HG03095 (cell line): ENCODE data around the gene EPHA3.

ENCODE experiments used
- ATAC-seq: cut with Tn5 transposase; IDR thresholded peaks from one replicate; pipeline ENCODE4 v1.9.1; 2021; ENCODE audit warnings: moderate library complexity; ENCODE audit not compliant: unreplicated experiment

Gene EPHA3

GRCh38 chr3:89223188-89223587, 115.8 kb downstream of the EPHA3 start:
- ATAC-seq, result no peak

- ATAC-seq, result no peak
Observed at GRCh38 chr3:89227218-89227617, 119.8 kb downstream of the EPHA3 start.

DNA sequence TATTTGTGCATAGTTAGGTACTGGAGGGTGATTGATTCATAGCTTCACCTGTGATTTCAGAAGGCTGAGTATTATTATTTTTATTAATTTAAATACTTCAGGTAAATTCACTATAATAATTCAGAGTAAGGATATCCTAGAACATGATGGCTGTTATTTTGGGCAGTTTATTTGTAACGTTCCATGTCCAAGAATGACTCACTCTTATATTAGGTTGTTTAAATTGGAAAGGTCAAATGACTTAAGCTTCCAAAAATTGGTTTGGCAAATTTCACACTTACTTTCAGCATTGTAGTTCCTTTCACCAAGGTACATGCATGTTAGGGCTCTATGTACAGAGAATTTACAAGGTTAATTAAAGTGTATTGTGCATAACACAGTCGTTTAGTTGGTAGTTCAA, 120.2 kb downstream of the EPHA3 start:
- ATAC-seq, result no peak

GRCh38 chr3:89232155-89232554, 124.7 kb downstream of the EPHA3 start:
- ATAC-seq, result no peak

DNA sequence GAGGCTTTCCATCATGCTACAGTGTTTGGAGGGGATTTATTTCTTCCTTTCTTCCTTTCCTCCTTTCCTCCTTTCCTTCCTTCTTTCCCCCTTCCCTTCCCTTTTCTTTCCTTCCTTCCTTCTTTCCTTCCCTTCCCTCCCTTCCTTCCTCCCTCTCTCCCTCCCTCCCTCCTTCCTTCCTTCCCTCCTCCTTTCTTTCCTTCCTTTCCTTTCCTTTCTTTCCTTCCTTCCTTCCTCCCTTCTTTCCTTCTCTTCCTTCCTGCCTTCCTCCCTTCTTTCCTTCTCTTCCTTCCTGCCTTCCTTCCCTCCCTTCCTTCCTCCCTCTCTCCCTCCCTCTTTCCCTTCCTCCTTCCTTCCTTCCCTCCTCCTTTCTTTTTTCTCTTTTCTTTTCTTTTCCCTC, 127.2 kb downstream of the EPHA3 start:
- ATAC-seq, result no peak

- ATAC-seq, result no peak
Observed at GRCh38 chr3:89238846-89239245, 131.4 kb downstream of the EPHA3 start.

DNA sequence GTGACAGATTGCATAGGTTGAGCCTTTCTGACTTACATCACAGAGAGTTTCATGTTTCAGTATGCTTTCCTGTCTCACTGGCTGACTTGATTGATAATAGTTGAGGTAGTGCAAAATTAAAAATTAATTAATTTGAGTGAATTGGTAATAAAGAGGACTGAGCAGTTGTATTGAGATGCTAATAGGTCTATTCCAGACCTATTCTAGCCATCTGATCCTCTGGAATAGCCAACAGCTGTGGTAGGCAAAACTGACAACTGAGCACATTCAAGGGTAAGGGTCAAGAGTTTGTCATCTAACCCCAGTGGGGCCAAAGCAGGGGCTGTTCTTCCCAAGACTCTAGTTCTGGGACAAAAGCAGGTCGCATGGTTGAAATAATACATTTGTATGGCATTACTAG, 132.4 kb downstream of the EPHA3 start:
- ATAC-seq, result no peak

DNA sequence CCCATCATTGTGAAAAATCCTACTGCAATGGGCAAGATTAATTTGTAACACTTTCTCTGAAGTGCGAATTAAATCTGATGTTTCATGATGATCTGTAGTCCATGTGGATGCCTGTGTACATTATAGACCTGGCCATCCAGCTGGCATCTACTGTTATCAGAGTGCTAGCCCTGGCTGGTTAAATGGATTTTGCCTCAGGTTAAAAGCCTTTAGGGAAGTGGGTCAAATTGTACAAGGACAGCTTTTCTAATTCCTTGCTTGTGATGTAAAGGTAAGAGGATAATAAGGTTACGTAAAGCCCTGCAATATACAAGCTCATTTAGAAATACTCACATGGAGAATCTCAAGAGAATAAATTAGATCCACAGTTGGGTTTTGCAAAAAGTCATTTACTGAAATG, 138.2 kb downstream of the EPHA3 start:
- no peak for ATAC-seq

GRCh38 chr3:89246326-89246725, 138.9 kb downstream of the EPHA3 start:
- ATAC-seq, result no peak

DNA sequence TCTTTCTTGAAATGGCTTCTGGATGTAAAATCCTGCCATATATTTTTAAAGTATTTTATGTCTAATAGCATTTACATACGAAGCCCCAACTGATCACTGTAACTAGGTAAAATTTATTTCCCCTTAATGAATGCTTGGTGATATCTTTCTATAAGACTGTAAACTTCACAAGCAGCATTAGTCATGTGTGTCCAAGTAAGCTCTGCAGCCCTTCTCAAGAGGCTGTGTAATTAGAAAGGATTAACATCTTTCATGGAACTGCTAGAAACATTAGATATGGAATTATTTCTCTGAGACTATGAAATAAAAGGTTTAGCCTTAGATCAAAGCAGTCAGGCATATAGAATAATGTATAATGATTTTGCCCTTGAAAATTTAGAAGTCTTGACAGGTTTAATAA, 143.3 kb downstream of the EPHA3 start:
- no peak for ATAC-seq

GRCh38 chr3:89252016-89252415, 144.6 kb downstream of the EPHA3 start:
- no peak for ATAC-seq

- no peak for ATAC-seq
Observed at GRCh38 chr3:89252860-89253259, 145.4 kb downstream of the EPHA3 start.

GRCh38 chr3:89256395-89256794, 149.0 kb downstream of the EPHA3 start:
- no peak for ATAC-seq

DNA sequence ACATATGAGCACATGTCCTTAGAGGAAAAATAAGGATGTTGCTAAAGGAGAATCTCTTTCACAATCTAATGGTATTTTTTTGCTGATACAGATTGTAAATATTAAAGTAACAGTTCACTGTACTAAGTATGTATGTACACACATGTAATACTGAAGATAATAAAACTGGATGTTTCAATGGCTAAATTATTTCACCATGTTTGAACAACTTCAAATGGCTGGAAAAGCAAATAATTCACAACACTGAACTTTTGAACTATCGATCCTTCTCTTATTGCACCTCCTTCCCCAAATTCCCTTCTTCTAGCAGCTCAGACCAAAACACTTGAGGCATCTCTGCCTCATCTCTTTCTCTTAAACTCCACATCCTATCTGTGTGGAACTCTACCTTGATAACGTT, 149.5 kb downstream of the EPHA3 start:
- no peak for ATAC-seq

GRCh38 chr3:89260721-89261120, 153.3 kb downstream of the EPHA3 start:
- no peak for ATAC-seq

- ATAC-seq, result no peak
Observed at GRCh38 chr3:89261673-89262072, 154.3 kb downstream of the EPHA3 start.

DNA sequence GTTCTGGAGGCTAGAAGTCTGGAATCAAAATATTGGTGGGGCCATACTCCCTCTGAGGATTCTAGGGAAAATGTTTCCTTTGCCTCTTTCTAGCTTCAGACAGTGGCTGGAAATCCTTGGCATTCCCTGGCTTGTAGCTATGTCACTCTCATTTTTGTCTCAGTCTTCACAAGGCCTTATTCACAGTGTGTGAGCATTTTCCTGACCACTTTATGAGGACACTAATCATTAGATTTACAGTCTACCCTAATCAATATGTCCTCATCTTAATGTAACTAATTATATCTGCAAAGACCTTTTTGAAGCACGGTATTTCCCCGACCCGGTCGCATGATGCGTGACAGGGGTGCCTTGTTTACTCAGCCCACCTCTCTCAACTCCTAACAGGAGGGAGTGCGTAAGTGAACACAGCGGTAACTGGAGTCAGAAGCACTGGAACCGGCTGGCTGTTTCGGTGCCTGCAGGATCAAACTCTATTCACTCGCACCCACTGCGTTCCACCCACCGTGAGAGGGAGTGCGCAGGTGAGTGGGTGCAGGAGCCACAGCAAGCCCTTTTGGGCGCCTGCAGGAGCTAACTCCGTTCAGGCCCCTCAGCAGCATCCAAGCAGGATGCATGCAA, 155.0 kb downstream of the EPHA3 start:
- no peak for ATAC-seq

- ATAC-seq, result no peak
Observed at GRCh38 chr3:89264037-89264560, 156.7 kb downstream of the EPHA3 start.

DNA sequence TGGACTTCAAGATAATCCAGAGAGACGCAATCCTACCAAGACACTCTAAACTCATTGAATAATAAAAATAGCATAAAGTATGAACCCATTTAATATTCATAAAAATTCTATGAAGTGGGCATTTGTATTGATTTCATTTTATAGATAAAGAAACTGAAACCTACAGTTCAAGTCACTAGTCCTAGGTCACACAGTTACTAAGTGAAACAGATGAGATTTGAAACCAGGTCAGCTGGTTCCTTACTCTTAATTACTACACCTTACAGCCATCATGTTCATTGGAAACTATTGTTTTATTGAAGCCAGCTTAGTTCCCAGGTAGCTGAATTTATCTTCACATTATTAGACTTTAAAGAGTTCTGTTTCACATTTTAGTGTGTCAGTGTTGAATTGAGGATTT, 158.7 kb downstream of the EPHA3 start:
- no peak for ATAC-seq

DNA sequence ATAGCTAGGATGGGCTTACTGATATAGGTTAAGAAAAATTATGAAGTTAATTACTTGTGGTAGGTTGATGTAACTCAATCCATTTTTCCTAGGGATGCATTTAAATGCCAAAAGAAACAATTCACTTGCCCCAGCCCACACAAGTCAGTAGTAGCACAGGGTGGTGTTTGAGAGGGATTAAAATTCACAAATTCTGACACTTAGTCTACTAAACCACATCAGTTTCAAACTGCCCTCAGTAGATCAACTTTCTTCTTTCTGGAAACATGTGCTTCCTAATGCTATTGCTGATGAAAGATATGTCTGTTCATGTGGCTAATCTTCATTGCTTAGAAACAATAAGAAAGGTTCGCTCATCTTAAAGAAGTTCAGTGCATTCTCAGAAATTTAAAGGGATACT, 160.6 kb downstream of the EPHA3 start:
- no peak for ATAC-seq

DNA sequence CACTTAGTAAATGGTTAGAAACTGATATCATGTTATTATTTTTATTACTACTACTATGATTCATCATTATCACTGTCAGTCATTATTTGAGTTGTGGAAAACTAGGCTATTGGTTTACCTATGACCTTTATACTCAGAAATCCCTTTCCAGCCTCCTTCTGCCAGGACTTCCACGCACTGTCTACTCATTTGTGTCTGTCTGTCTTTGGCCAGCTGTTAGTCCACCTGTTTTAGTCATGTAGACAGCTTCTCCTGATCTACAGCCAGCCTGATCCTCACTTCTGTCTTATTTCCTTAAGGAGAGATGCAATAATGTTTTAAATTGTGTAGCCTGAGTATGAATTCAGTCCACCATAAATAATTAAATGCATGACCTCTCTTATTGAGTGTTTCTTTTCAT, 162.8 kb downstream of the EPHA3 start:
- no peak for ATAC-seq

DNA sequence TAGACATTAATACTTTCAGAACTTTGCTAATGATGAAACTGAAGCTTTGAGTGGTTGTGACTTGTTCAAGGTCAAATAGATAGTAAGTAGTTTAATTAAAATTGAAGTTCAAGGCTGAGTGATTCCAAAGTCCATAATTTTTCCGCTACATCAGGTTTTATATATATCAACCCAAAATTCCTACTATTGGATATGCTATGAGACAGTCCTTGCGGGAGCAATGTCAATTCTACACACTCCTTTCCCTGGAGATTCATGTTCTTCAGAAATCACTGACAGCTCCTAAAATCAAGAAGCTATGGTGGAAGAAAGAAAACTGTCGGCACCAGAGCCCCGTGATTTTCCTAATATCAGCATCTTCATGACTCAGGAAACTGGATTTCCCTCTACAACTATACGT, 167.6 kb downstream of the EPHA3 start:
- ATAC-seq, result no peak

GRCh38 chr3:89276116-89276515, 168.7 kb downstream of the EPHA3 start:
- no peak for ATAC-seq
